BE2C (cell line): ENCODE results near the gene SMAD3.
A peak's percentile ranks its signal among the peaks of the same experiment; 100 is the strongest.

Experiments
- DNase-seq: peaks from one replicate; pipeline ENCODE4 v3.0.0-alpha.2; 2020
- H3K27me3 ChIP-seq: fragments of 250-450 bp; sonication (Bioruptor Pico); 2 replicates; pipeline ENCODE4 v1.5.1; 2020; ENCODE audit warnings: mild to moderate bottlenecking
- H3K36me3 ChIP-seq: fragments of 250-450 bp; sonication (Bioruptor Pico); 2 replicates; pipeline ENCODE4 v1.5.1; 2020; ENCODE audit warnings: mild to moderate bottlenecking
- H3K4me1 ChIP-seq: fragments of 250-450 bp; sonication (Bioruptor Pico); 2 replicates; pipeline ENCODE4 v1.5.1; 2020
- H3K4me3 ChIP-seq: 2 replicates; pipeline ENCODE4 v1.5.1; 2011; ENCODE audit warnings: low read depth, low read length
- H3K9me3 ChIP-seq: fragments of 250-450 bp; sonication (Bioruptor Pico); 2 replicates; pipeline ENCODE4 v1.5.1; 2020
- TF ChIP-seq, protein P1 (sequence below): IDR thresholded peaks from 2 replicates; pipeline ENCODE4 v1.5.1; 2012; ENCODE audit warnings: mild to moderate bottlenecking, low read depth, low read length

Gene SMAD3

DNA sequence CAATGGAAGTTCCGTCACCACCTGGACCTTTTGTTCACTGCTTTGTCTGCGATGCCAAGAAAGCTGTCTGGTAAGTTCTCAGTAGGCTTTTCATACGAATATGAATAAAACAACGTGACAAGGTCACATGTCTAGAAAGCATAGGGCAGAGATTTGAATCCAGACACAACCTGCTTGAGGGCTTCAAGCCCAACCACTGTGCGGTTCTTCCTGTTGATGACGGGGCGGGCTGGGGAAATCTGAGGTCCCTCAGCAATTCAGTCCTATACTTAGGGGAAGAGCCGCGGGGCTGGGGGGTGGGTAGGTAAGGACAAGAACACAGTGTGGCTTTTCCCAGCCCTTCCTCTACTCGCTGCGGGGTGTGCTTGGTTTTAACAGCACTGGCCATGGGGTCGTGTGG is 32.4 kb upstream of the SMAD3 start:
- TF ChIP-seq, protein P1, sequence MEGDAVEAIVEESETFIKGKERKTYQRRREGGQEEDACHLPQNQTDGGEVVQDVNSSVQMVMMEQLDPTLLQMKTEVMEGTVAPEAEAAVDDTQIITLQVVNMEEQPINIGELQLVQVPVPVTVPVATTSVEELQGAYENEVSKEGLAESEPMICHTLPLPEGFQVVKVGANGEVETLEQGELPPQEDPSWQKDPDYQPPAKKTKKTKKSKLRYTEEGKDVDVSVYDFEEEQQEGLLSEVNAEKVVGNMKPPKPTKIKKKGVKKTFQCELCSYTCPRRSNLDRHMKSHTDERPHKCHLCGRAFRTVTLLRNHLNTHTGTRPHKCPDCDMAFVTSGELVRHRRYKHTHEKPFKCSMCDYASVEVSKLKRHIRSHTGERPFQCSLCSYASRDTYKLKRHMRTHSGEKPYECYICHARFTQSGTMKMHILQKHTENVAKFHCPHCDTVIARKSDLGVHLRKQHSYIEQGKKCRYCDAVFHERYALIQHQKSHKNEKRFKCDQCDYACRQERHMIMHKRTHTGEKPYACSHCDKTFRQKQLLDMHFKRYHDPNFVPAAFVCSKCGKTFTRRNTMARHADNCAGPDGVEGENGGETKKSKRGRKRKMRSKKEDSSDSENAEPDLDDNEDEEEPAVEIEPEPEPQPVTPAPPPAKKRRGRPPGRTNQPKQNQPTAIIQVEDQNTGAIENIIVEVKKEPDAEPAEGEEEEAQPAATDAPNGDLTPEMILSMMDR: no peak
- Histone ChIP-seq H3K36me3 (no peaks in the 10 kb centered on the region), H3K27me3 (peaks cover 5% of the 10 kb centered on the region; the same call in 1 of the 2 replicates), H3K4me1 (no peaks in the 10 kb centered on the region), H3K9me3 (no peaks in the 10 kb centered on the region), H3K4me3 (peak overlapping the region; percentile 46; the same call in 1 of the 2 replicates)
- no peak for DNase-seq

DNA sequence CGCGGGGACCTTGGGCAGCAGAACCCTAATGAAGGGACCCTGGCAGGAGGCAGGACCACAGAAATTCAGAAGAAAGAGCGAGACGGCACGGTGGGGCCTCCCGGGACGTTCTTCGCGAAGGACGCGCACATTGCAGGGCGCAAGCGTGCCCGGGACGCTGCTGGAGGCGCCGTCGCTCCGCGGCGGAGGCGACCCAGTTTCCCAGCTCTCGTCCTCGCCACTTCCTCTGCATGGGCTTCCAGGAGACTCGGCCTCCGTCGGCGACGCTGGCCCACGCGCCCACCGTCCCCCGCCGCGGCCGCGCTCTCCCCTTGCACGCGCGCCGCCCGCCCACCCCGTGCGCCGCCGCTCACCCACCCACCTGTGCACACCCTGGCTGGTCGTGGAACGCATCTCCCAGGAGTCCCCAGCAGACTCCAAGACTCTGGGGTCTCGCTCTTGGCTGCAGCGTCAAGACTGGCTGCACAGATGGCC is 31.8 kb upstream of the SMAD3 start:
- no peaks in the 10 kb centered on the region for H3K9me3 ChIP-seq
- H3K4me1 ChIP-seq: no peaks in the 10 kb centered on the region
- peaks cover 5% of the 10 kb centered on the region; the same call in 1 of the 2 replicates for H3K27me3 ChIP-seq
- DNase-seq: peak; percentile 20
- TF ChIP-seq, protein P1: no peak
- H3K36me3 ChIP-seq: no peaks in the 10 kb centered on the region
- peak overlapping the region; percentile 46 for H3K4me3 ChIP-seq

DNA sequence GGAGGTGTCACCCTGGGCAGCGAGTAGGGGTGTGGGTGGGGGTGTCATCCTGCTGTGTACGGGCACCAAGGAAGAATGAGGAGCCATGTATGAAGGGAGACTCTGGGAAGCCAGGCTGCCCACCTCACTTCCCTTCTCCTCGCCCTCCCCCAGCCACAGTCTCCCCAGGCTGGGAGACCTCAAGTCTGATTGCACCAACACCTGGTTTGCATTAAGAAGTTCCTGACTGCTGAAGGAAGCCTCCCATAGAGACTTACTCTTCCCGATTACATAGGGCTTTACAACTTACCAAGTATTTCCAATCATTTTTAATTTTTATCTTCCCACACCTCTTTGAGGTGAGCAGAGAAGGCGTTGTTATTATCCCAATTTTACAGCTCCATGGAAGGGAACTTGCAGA is 29.5 kb upstream of the SMAD3 start:
- no peak for DNase-seq
- peaks cover 5% of the 10 kb centered on the region; the same call in 1 of the 2 replicates for H3K27me3 ChIP-seq
- no peaks in the 10 kb centered on the region for H3K4me1 ChIP-seq
- no peaks in the 10 kb centered on the region for H3K9me3 ChIP-seq
- no peaks in the 10 kb centered on the region for H3K36me3 ChIP-seq
- TF ChIP-seq, protein P1: no peak
- no peak overlapping the region for H3K4me3 ChIP-seq

DNA sequence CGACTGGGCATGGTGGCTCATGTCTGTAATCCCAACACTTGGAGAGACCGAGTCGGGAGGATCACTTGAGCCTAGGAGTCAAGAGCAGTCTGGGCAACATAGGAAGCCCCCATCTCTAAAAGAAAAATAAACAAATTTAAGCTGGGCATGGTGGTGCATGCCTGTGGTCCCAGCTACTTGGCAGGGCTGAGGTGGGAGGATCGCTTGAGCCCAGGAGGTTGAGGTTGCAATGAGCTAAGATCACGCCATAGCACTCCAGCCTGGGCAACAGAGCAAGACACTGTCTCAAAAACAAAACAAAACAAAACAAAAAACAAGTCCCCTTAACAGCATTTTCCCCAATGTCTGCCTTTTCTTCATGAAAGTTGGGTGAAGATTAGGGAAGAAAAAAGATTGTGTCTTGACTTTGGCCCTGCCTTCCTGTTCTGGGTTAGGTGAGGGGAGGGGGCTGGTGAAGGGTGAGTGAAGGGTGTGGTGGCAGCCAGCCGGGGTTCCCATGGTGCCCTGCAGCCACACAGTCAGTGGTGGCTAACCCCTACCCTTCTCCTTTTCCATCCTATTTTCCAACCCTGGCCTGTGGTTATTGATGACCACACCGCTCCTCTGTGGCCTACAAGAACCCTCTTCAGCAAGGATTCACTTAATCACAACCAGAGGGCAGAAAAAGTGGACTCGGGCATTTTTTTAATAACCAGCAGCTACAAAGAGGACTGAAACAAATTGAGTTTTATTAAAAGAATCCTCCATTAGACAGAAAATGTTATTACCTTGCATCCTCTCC is 28.4 kb upstream of the SMAD3 start:
- Histone ChIP-seq H3K4me3 (no peak overlapping the region), H3K4me1 (no peaks in the 10 kb centered on the region; the same call in 1 of the 2 replicates), H3K27me3 (peaks cover 5% of the 10 kb centered on the region; the same call in 1 of the 2 replicates), H3K36me3 (no peaks in the 10 kb centered on the region), H3K9me3 (no peaks in the 10 kb centered on the region)
- TF ChIP-seq, protein P1: no peak
- DNase-seq: no peak

DNA sequence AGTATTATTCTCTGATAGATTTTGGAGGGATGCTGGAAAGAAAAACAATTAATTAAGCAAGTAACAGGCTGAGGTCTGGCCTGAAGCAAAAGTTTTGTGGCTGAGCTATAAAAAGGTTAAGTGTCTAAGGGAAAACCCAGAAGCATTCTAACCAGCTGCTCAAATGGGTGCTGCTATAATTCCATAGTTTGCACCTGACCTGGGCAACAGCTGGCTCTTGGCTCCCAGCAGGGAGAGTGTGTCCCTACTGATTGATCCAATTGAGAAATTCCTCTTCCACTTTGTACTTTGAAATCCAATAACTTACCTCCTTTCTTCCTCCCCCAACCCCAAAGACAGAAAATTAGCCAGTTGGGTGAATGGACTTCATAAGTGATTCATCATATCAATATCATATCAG is 27.7 kb upstream of the SMAD3 start:
- no peak overlapping the region for H3K4me3 ChIP-seq
- H3K36me3 ChIP-seq: no peaks in the 10 kb centered on the region
- DNase-seq: no peak
- peaks cover 5% of the 10 kb centered on the region; the same call in 1 of the 2 replicates for H3K27me3 ChIP-seq
- no peaks in the 10 kb centered on the region for H3K9me3 ChIP-seq
- no peaks in the 10 kb centered on the region; the same call in 1 of the 2 replicates for H3K4me1 ChIP-seq
- TF ChIP-seq, protein P1: no peak

DNA sequence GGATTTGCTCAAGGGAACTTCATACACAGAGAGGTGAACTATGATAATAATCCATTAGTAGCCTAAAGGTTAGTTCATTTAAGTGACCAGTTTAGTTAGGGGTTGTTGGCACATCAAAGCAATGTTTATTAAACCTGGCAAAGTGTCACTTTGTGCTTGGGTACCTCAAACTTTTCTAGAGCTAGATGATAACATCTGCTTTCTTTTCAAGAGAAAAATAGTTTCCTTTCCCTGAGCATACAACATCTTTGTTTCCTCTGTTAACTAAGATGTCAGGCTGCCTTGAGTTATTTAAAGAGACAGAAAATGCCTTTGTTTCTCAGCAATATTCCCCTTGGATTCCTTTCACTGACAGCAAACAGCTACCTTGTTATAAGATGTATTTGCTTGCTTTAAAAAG is 26.7 kb upstream of the SMAD3 start:
- no peak for DNase-seq
- Histone ChIP-seq H3K4me3 (no peak overlapping the region), H3K9me3 (no peaks in the 10 kb centered on the region), H3K27me3 (no peaks in the 10 kb centered on the region), H3K36me3 (no peaks in the 10 kb centered on the region), H3K4me1 (no peaks in the 10 kb centered on the region; the same call in 1 of the 2 replicates)
- TF ChIP-seq, protein P1: no peak
